Measurements from ENCODE around the gene FAM120A.

The FAM120A gene

DNA sequence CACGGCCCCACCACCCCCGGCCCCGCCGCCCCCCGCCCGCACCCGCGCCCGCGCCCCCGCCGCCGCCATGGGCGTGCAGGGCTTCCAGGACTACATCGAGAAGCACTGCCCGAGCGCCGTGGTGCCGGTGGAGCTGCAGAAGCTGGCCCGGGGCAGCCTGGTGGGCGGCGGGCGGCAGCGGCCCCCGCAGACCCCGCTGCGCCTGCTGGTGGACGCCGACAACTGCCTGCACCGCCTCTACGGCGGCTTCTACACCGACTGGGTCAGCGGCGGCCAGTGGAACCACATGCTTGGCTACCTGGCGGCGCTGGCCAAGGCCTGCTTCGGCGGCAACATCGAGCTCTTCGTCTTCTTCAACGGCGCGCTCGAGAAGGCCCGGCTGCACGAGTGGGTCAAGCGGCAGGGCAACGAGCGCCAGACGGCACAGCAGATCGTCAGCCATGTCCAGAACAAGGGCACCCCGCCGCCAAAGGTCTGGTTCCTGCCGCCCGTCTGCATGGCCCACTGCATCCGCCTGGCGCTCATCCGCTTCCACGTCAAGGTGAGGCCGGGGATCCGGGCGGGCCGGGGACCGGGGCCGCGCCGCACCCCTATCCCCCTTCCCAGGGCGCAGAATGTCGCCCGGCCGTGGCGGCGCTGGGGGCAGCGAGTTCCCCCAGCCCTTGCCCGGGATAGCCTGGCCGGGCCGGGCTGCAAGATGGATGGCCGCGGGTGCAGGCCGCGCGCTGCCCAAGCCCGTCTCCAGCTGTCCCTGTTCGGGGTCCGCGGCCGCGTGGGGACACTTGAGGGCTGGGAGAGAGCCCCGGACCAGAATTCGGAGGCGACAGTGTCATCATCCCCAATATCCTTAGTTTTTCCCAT, 594 bp downstream of the FAM120A start:
- peak; percentile 21 for DNase-seq

DNA sequence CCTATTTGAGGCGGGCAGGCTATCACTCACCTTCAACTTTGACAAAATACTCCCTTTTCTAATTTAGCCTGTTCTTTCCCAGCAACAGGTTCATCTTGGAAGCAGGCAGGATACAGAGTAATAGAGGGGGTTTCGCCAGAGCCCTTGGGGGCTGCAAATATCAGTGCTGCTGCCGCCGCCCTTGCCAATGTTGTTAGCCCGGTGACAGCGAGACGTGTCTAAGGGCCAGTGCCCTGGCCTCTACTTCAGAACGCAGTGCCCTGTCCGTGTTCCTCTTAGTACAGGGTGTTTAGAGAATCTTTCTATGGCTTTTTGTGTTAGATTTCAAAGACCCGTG, 1.2 kb downstream of the FAM120A start:
- no peak for DNase-seq

DNA sequence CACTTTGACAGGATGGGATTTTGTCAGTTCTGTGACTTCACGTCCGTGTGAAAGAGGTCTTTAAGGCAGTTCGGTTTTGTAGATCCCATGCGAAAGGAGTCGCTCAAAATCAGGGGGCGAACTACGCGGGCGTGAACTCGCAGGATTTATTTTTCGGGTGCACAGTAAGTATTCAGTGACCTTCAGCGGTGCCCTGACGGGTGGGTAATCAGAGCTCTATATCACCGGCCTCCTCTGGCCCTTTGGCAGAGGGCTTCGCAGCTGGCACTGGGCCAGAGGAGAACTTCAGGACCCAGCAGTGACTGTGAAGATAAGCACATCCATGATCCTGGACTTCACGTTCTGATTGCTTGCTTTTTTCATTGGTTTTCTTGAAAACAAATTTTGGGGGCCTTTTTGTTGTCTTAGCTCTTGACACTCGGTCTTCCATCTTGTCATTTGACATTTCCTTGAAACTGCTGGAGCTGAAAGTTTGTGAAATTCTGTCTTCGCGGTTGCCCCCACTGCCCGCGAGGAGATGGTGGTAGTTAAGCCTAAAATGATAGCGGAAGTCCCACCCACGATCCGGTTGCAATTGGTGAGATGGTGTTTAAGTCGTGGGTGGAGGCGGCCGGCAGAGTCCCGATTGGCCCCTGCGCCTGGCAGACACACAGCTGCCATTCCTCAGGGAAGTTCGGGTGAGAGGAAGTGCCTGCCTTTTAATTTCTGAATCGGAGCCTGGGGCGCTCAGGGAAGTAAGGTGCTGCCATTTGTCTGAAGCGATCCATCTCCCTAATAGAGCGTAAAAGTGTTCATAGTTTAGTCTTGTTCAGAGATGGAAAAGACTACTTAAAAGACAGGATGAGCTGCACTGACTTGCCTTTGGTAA, 1.8 kb downstream of the FAM120A start, which contains the start of gene FAM120AOS:
Gene FAM120AOS (minus strand): TSS at position 535 of the 868 bp plus-strand sequence. CDS start 872 bp downstream, outside the sequence.
- DNase-seq: peak; percentile 95

DNA sequence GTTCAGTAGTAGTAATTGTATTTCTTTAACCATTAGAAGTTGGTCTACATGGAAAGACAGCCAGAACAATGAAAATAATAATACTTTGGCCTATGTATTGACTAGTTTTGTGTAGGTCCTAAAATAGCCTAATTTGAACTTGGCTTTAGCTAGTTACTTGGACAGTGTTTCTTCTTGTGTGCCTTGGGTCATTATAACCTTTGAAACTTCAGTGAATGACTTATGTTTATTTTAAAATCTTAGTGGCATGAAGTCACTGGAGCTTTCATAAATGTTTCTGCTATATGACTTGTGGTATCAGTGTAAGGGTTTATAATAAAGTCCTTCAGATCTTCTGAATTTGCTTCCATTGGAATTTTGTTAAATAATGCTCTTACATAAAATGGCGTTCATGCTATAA, 4.5 kb downstream of the FAM120A start:
- no peak for DNase-seq

DNA sequence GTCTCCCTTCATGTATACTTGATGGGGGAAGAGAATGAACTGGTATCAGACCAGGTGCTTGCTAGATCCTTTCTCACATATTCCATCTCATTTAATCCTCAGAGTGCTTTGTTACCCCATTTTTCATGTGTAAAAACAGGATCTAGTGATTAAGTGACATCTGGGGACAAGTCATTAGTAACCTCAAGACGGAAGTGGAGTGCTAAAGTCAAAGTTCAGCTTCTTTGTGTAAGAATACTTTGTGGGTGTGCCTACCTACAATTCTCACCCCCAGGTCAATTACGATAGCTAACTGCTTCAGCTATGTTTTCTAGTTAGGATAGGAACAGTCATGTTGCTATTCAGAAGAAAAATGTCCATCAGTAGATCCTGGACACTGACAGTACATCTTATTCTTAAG, 5.0 kb downstream of the FAM120A start:
- no peak for DNase-seq

GRCh38 chr9:93457006-93457405, 5.5 kb downstream of the FAM120A start:
- DNase-seq: no peak

DNA sequence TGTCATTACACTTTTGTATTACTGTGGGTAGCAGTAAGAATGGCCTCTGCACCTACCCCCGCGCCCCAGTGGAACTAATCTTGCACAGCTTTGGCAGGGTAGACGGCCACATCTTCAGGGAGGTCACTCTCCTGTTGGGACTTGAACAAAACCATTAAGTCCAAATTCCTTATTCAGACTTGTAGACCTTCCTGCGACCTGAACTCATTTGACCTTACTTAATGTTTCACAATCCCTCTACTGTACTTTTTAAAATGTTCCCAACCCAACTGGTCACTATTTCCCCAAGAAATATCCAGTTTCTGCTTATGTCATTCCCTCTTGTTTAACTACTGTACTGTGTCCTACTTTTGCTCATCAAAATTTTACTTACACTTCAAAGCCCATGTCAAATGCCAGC, 7.2 kb downstream of the FAM120A start:
- DNase-seq: no peak

DNA sequence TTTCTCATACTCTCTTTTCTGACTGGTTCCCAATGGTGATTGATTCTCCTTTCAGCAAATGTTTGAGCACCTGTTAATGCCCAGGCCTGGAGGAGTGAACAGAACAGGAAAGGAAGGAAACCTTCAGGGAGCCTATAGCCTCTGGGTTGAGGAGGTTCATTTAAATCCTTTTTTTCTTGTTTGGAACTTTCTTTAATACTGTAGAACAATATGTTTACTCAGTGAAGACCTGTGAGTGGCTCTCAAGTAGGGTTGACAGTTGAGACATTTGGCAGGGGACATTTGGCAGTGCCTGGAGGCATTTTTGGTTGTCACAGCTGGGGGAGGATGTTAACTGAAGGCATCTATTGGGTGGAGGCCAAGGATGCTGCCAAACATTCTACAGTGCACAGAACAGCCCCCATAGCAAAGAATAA, 8.0 kb downstream of the FAM120A start:
- no peak for DNase-seq

DNA sequence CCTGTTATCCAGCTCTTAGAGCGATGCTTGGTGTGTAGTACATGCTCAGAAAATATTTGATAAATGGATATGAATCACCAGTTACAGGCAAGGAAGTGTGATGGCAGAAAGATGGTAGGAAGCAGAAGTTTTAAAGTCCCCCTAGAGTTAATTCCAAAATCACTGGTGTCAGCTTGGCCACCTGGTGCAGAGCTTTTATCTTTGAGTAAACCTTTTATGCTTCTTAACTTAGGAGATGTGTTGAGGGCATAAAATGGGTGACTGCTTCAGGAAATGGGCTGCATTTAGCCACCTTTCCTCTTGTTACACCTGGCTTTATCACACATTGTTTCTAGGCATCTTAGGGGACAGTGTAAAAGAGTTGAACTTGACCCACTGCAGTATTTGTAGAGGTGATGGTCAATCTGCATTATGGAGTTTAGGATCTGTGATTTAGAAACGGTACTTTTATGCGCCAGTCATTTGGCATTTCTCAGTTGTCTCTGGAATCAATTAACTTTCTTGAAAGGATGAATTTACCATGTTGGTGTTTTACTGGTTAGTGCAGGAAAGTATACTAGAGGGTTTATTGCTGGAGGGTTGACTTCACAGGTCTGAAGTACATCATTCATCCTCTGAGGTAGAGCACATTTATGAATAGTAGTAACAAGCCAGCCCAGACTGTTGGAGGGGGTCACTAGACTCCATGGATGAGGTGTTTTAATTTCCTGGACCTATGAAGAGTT, 9.4 kb downstream of the FAM120A start:
- no peak for DNase-seq

DNA sequence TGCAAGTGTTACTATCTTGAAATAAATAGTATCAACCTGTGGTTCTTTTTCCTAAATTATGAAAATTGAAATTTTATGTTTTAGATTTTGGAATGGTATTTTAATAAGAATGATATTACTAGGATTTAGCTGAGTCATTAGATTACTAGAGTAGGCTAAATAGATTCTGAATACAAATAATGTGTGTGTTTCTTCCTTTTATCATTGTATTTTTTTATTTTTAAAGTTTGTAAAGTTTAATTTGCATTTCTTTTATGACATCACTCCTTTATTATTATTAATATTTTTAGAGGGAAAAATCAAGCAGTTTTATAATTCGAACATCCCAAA, 9.9 kb downstream of the FAM120A start:
- no peak for DNase-seq

DNA sequence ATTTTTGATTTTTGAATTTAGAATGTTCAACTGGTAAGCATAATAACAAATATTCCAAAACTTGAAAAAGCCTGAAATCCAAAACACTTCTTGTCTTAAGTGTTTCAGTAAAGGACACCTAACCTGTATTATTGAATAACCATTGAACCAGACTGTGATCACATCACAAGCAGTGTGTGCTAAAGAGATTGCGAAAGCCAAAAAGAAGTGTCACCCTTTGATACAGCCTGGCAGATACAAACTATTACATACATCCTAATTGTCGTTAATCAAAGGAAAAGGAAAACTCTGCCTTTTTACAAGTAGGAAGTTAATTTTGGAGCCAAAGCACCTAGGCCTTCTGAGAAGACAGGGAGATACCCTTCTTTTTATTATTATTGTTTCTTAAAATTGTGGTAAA, 10.3 kb downstream of the FAM120A start:
- DNase-seq: no peak

DNA sequence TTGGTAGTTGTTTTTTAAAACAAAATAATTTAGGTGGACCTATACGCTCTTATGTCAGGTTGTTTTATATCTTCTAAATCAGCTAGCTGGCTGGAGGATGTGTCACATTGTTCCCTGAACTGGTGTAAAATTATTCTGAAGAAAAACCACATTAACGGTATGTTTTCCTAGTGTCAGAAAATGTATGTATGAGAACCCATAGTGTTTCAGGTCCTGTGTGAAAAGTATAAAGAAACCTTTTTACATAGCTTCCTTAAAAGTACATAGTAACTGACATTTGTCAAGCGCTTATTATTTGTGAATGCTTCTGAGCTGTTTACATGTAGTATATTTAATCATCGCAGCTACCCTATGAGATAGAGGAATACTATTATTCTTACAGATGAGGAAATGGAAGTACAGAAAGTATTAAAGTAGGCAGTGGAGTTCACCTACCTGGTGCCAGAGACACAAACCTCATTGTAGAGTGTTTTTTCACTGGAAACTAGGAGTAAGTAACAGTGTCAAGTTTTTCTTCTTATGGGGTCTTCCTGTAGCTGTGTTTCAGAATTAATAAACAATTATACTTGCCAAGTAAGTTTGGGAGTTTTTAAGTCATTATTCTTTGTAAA, 12.3 kb downstream of the FAM120A start:
- DNase-seq: no peak

DNA sequence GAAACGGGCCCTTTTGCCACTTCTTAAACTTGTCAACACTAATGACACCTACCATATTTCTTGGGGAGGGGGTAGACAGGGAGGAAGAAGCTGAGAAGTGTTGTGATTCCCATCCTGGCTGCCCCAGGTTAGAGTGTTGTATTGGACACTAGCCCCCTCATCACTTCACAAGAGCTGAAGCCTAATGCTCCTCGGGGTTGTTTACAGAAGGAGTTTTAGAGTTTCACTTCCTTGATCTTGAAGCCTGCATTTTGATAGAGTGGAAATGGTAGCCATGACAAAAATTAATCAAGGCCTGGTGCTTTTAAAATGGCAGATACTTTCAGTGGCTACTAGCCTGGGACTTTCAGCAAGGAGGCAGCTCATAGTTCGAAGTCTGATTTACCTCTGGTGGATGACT, 12.9 kb downstream of the FAM120A start:
- DNase-seq: no peak

GRCh38 chr9:93464876-93465275, 13.4 kb downstream of the FAM120A start:
- DNase-seq: no peak

DNA sequence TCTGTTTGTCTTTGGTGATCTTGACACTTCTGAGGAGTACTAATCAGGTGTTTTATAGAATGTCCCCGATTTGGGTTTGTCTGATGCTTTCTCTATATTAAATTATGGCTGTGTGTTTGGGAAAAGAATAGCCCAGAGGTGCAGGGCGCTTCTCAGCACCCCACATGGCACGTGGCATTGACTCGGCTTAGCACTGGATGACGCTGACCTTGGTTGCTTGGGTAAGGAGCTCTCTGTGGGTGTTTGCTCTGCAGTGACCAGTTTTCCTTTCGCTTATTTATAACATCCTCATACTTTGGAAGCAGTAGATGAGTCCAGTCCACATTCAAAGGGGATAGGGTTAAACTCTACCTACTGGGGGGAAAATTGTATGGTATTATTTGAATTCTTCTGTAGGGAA, 14.4 kb downstream of the FAM120A start:
- no peak for DNase-seq

- no peak for DNase-seq
Observed at GRCh38 chr9:93466416-93467061, 15.1 kb downstream of the FAM120A start.

DNA sequence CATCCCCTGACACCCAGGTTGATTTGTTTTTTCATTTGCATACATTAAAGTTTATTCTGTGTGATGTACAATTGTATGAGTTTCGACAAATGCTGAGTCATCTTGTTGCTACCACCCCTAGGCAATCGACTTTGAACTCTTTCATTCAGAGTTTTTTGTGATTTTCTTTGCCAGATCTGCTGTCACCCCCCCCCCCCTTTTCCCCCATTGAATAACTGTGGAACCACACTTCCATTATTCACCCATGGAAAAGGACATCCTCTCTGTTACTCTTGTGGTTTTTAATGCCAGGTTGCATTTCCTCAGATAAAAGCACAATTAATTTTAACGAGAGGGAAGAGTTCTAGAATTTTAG, 15.6 kb downstream of the FAM120A start:
- no peak for DNase-seq

GRCh38 chr9:93467462-93467861, 16.0 kb downstream of the FAM120A start:
- no peak for DNase-seq

DNA sequence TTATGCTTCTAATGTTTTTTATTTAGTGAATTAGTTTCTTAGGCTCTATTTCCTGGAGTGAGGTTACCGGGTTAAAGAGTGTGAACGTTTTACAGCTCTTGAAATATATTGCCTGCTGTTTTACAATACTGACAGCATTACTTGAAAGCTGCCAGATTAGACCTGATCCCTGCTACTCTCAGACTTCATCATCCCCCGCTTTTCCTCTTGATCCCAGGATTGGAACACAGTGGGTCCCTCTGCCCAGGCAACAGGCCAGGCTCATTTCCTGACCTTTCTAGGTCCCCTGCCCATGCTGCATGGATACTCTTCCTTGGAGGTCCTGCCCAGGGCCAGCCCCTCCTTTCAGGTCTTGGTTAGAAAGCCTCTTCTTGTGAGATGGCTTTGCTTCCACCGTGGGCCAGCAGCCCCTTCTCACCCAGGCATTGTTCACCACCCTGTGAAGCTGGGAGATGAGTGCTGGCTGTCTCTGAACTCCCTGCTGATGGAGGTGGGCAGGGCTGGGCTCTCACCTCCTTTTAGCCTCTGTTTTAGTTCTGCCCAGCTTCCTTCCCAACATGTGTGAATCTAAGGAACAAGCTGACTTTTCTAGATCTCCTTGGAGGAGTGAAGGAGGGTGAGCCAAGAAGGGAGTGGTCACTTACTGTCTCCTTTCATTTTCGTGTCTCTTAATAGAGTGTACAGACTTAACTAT, 17.4 kb downstream of the FAM120A start:
- DNase-seq: peak; percentile 28

DNA sequence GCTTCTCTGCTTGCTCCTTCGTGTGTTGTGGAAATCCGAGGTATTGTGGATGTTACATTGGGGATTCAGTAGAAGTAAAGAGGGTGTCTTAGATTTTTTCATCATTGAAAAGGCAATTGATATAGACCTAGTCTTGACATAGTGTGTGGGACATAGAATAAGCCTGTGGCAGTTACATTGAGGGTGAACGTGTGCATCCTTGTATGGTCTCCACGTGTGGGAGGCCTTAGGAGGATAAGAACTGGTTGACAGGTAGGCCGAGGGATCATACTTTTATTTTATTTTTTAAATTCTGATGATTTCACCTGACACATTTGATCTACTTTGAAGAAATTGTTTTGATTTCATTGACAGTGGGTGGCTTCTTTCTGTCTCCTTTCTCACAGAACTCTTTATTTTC, 18.9 kb downstream of the FAM120A start:
- no peak for DNase-seq

- DNase-seq: no peak
Observed at GRCh38 chr9:93471124-93471523, 19.6 kb downstream of the FAM120A start.

DNA sequence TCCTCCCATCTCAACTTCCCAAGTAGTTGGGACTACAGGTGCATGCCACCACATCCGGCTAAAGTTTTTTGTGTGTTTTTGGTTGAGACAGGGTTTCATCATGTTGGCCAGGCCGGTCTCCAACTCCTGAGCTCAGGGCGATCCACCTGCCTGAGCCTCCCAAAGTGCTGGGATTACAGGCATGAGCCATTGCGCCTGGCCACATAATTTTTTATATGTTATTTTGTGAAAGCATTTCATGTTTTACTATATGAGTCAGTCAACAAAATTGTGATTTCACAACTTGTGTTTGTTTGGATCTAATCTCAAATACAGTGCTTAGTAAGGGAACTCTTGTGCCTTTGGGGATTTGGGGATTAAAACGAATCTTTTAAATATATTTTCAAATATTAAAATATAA, 21.9 kb downstream of the FAM120A start:
- no peak for DNase-seq

All from fibroblast of upper back skin (primary cell).